Trophoblast cell (in vitro differentiated cells and primary cell): ENCODE measurements around the gene OR11G2.

Experiments used
- DNase-seq, 2 donors: peaks; one replicate each; pipeline ENCODE4 v3.0.0-alpha.2; 2016
- H2AFZ ChIP-seq: 2 replicates; pipeline ENCODE4 v1.6.1; 2013; ENCODE audit warnings: low read length, moderate library complexity, mild to moderate bottlenecking; ENCODE audit not compliant: insufficient read depth, poor library complexity
- H2AK5ac ChIP-seq: 2 replicates; pipeline ENCODE4 v1.6.1; 2013; ENCODE audit warnings: mild to moderate bottlenecking, low read length
- H2BK120ac ChIP-seq: 2 replicates; pipeline ENCODE4 v1.6.1; 2013; ENCODE audit warnings: low read length, mild to moderate bottlenecking, moderate library complexity; ENCODE audit not compliant: insufficient read depth, poor library complexity
- H2BK12ac ChIP-seq: 2 replicates; pipeline ENCODE4 v1.6.1; 2013; ENCODE audit warnings: mild to moderate bottlenecking, low read length, moderate library complexity
- H2BK5ac ChIP-seq: 2 replicates; pipeline ENCODE4 v1.6.1; 2013; ENCODE audit warnings: low read length, low read depth, moderate library complexity, mild to moderate bottlenecking; ENCODE audit not compliant: poor library complexity
- H3K14ac ChIP-seq: 2 replicates; pipeline ENCODE4 v1.6.1; 2013; ENCODE audit warnings: mild to moderate bottlenecking, low read length
- H3K18ac ChIP-seq: 2 replicates; pipeline ENCODE4 v1.6.1; 2013; ENCODE audit warnings: mild to moderate bottlenecking, low read length
- H3K23ac ChIP-seq: 2 replicates; pipeline ENCODE4 v1.6.1; 2013; ENCODE audit warnings: low read length
- H3K27ac ChIP-seq: 2 replicates; pipeline ENCODE4 v1.5.1; 2013; ENCODE audit warnings: low read depth, mild to moderate bottlenecking, inconsistent platforms, low read length, moderate library complexity
- H3K27me3 ChIP-seq: 2 replicates; pipeline ENCODE4 v1.6.1; 2013; ENCODE audit warnings: inconsistent platforms, mild to moderate bottlenecking, low read length, moderate library complexity; ENCODE audit not compliant: insufficient read depth
- H3K36me3 ChIP-seq, 2 experiments: 1 replicate in 1 of 2; 2 replicates in 1 of 2; pipeline ENCODE4 v1.6.1; 2013; ENCODE audit warnings: low read length in 2 of 2, mild to moderate bottlenecking in 2 of 2, moderate library complexity in 1 of 2; ENCODE audit not compliant: insufficient read depth in 2 of 2, control insufficient read depth in 1 of 2
- H3K4ac ChIP-seq: 2 replicates; pipeline ENCODE4 v1.6.1; 2013; ENCODE audit warnings: low read depth, mild to moderate bottlenecking, low read length, moderate library complexity
- H3K4me1 ChIP-seq, 2 experiments: 1 replicate in 1 of 2; 2 replicates in 1 of 2; pipeline ENCODE4 v1.6.1; 2013; ENCODE audit warnings: low read length in 2 of 2, mild to moderate bottlenecking in 2 of 2, moderate library complexity in 1 of 2; ENCODE audit not compliant: insufficient read depth in 2 of 2, control insufficient read depth in 1 of 2
- H3K4me2 ChIP-seq: 2 replicates; pipeline ENCODE4 v1.6.1; 2013; ENCODE audit warnings: inconsistent platforms, mild to moderate bottlenecking, low read length, moderate library complexity
- H3K4me3 ChIP-seq: 2 replicates; pipeline ENCODE4 v1.5.1; 2013; ENCODE audit warnings: mild to moderate bottlenecking, low read depth, low read length, inconsistent platforms
- H3K79me1 ChIP-seq: one replicate; pipeline ENCODE4 v1.6.1; 2013; ENCODE audit warnings: low read length
- H3K79me2 ChIP-seq: 2 replicates; pipeline ENCODE4 v1.6.1; 2013; ENCODE audit warnings: low read length, mild to moderate bottlenecking; ENCODE audit not compliant: control insufficient read depth, insufficient read depth, poor library complexity
- H3K9ac ChIP-seq: 2 replicates; pipeline ENCODE4 v1.6.1; 2013; ENCODE audit warnings: mild to moderate bottlenecking, low read length
- H3K9me3 ChIP-seq: 2 replicates; pipeline ENCODE4 v1.6.1; 2013; ENCODE audit warnings: low read depth, mild to moderate bottlenecking, control low read depth, inconsistent platforms, low read length; ENCODE audit not compliant: insufficient read depth
- H4K12ac ChIP-seq: 2 replicates; pipeline ENCODE4 v1.6.1; 2013; ENCODE audit warnings: low read depth, mild to moderate bottlenecking, low read length, moderate library complexity
- H4K8ac ChIP-seq: 2 replicates; pipeline ENCODE4 v1.6.1; 2013; ENCODE audit warnings: low read depth, mild to moderate bottlenecking, low read length, moderate library complexity
- H4K91ac ChIP-seq: one replicate; pipeline ENCODE4 v1.6.1; 2013; ENCODE audit warnings: low read depth, mild to moderate bottlenecking, low read length, moderate library complexity
- whole genome bisulfite sequencing: extraction: QIAGEN DNeasy Blood & Tissue Kit; methylation state at CpG from one replicate; pipeline ENCODE4 v1.1.7; 2013; ENCODE audit warnings: missing lambda C conversion rate; ENCODE audit not compliant: insufficient read length, insufficient coverage; ENCODE audit errors: extremely low coverage; 5-methylcytosine and 5-hydroxymethylcytosine counted together

Gene OR11G2

GRCh38 chr14:20177433-20177974 is 13.2 kb upstream of the OR11G2 start:
- H3K18ac ChIP-seq: no peak overlapping the region
- no peaks in the 10 kb centered on the region for H3K27me3 ChIP-seq
- no peak overlapping the region for H3K4ac ChIP-seq

GRCh38 chr14:20179218-20179617 is 11.5 kb upstream of the OR11G2 start:
- H4K8ac ChIP-seq: no peak overlapping the region
- no peak for DNase-seq

More at GRCh38 chr14:20177433-20177974, 13.2 kb upstream of the OR11G2 start:
- H2AFZ ChIP-seq: no peak overlapping the region
- H3K4me3 ChIP-seq: no peak overlapping the region
- H2BK12ac ChIP-seq: no peak overlapping the region
- H3K4me2 ChIP-seq: no peak overlapping the region
- H4K12ac ChIP-seq: no peak overlapping the region
- H3K9me3 ChIP-seq: peaks cover 19% of the 10 kb centered on the region
- no peaks in the 10 kb centered on the region for H3K4me1 ChIP-seq
- H3K23ac ChIP-seq: no peak overlapping the region
- no peak overlapping the region for H2BK120ac ChIP-seq
- no peaks in the 10 kb centered on the region for H3K79me1 ChIP-seq
- H2AK5ac ChIP-seq: no peak overlapping the region
- H3K27ac ChIP-seq: no peak overlapping the region
- DNase-seq: peak in 1 of 2 donors; percentile 44
- H3K9ac ChIP-seq: no peak overlapping the region
- H3K14ac ChIP-seq: no peak overlapping the region
- H4K8ac ChIP-seq: no peak overlapping the region
- no peaks in the 10 kb centered on the region for H3K36me3 ChIP-seq
- H3K79me2 ChIP-seq: no peaks in the 10 kb centered on the region
- no CpG with 5 or more reads among the region's 7 CpGs for WGBS
- H4K91ac ChIP-seq: no peak overlapping the region
- no peak overlapping the region for H2BK5ac ChIP-seq

GRCh38 chr14:20179880-20180279 is 10.8 kb upstream of the OR11G2 start:
- H3K9me3 ChIP-seq: peaks cover 22% of the 10 kb centered on the region
- no peak overlapping the region for H3K23ac ChIP-seq
- H3K4me2 ChIP-seq: no peak overlapping the region
- no peaks in the 10 kb centered on the region for H3K79me1 ChIP-seq
- no peak overlapping the region for H3K18ac ChIP-seq
- H2AFZ ChIP-seq: no peak overlapping the region
- no peak overlapping the region for H2BK5ac ChIP-seq
- H4K91ac ChIP-seq: no peak overlapping the region
- no peak overlapping the region for H2AK5ac ChIP-seq
- H3K9ac ChIP-seq: no peak overlapping the region
- no peaks in the 10 kb centered on the region for H3K27me3 ChIP-seq
- no peak overlapping the region for H4K8ac ChIP-seq
- no peak overlapping the region for H3K14ac ChIP-seq
- no peaks in the 10 kb centered on the region for H3K4me1 ChIP-seq
- no peak overlapping the region for H3K4me3 ChIP-seq
- H3K79me2 ChIP-seq: no peaks in the 10 kb centered on the region
- DNase-seq: no peak
- no peak overlapping the region for H3K27ac ChIP-seq
- whole genome bisulfite sequencing: no CpG with 5 or more reads among the region's 2 CpGs
- H4K12ac ChIP-seq: no peak overlapping the region
- no peak overlapping the region for H2BK120ac ChIP-seq
- no peak overlapping the region for H3K4ac ChIP-seq
- H3K36me3 ChIP-seq: no peaks in the 10 kb centered on the region
- no peak overlapping the region for H2BK12ac ChIP-seq

More at GRCh38 chr14:20179218-20179617, 11.5 kb upstream of the OR11G2 start:
- no peak overlapping the region for H3K14ac ChIP-seq
- H3K4me1 ChIP-seq: no peaks in the 10 kb centered on the region
- H3K79me2 ChIP-seq: no peaks in the 10 kb centered on the region
- H3K4me3 ChIP-seq: no peak overlapping the region
- no peaks in the 10 kb centered on the region for H3K27me3 ChIP-seq
- no peak overlapping the region for H3K9ac ChIP-seq
- no peak overlapping the region for H3K4me2 ChIP-seq
- H3K9me3 ChIP-seq: peaks cover 20% of the 10 kb centered on the region
- no peak overlapping the region for H3K4ac ChIP-seq
- no peaks in the 10 kb centered on the region for H3K36me3 ChIP-seq
- H2BK12ac ChIP-seq: no peak overlapping the region
- no peak overlapping the region for H3K23ac ChIP-seq
- H3K18ac ChIP-seq: no peak overlapping the region
- H4K91ac ChIP-seq: no peak overlapping the region
- no peak overlapping the region for H3K27ac ChIP-seq
- no CpG with 5 or more reads among the region's 5 CpGs for WGBS
- H2AFZ ChIP-seq: no peak overlapping the region
- H2BK120ac ChIP-seq: no peak overlapping the region
- H3K79me1 ChIP-seq: no peaks in the 10 kb centered on the region
- H2AK5ac ChIP-seq: no peak overlapping the region
- no peak overlapping the region for H4K12ac ChIP-seq
- H2BK5ac ChIP-seq: no peak overlapping the region

GRCh38 chr14:20180486-20180885 is 10.2 kb upstream of the OR11G2 start:
- no peak overlapping the region for H2AK5ac ChIP-seq
- no peak overlapping the region for H3K4me3 ChIP-seq
- H3K79me2 ChIP-seq: no peaks in the 10 kb centered on the region
- H3K18ac ChIP-seq: no peak overlapping the region
- H2BK120ac ChIP-seq: no peak overlapping the region
- no peak overlapping the region for H4K12ac ChIP-seq
- no peaks in the 10 kb centered on the region for H3K27me3 ChIP-seq
- H2BK12ac ChIP-seq: no peak overlapping the region
- DNase-seq: no peak
- H3K27ac ChIP-seq: no peak overlapping the region
- no peaks in the 10 kb centered on the region for H3K79me1 ChIP-seq
- no peak overlapping the region for H4K91ac ChIP-seq
- no peak overlapping the region for H3K9ac ChIP-seq
- no peaks in the 10 kb centered on the region for H3K4me1 ChIP-seq
- H2BK5ac ChIP-seq: no peak overlapping the region
- WGBS: no CpG with 5 or more reads among the region's 2 CpGs
- H3K4ac ChIP-seq: no peak overlapping the region
- H3K4me2 ChIP-seq: no peak overlapping the region
- no peaks in the 10 kb centered on the region for H3K36me3 ChIP-seq
- H2AFZ ChIP-seq: no peak overlapping the region
- H3K23ac ChIP-seq: no peak overlapping the region
- H3K14ac ChIP-seq: no peak overlapping the region
- H3K9me3 ChIP-seq: peaks cover 20% of the 10 kb centered on the region
- H4K8ac ChIP-seq: no peak overlapping the region
